Body of pancreas (tissue), 4 donors: Measurements from ENCODE around the gene PICK1. TPM values are rescaled to one million over a fixed set of nuclear protein-coding genes. Genes with fewer than 3 reads are reported as not detected.

Experiments
- ATAC-seq: fragments of 150-250 bp; one replicate; pipeline ENCODE4 v1.9.1; 2016
- DNase-seq, 4 donors: peaks; one replicate each; pipeline ENCODE4 v3.0.0-alpha.2; 2019
- H3K27ac ChIP-seq, 4 donors: fragments of 200-600 bp; sonication (generic); 1 replicate in 3 of 4; 2 replicates in 1 of 4; pipeline versions ENCODE4 v1.5.1 to v1.6.1; 2016 to 2019; ENCODE audit warnings: mild to moderate bottlenecking in 1 of 4, mixed read lengths in 1 of 4, moderate library complexity in 1 of 4
- H3K27me3 ChIP-seq, 2 donors: fragments of 200-600 bp; sonication (generic); one replicate each; pipeline ENCODE4 v1.6.0; 2016; ENCODE audit warnings: mild to moderate bottlenecking in 1 of 2
- H3K36me3 ChIP-seq, 2 donors: fragments of 200-600 bp; sonication (generic); replicated peaks in 1 of 2; 2 replicates each; pipeline ENCODE4 v1.5.1; 2016; ENCODE audit warnings: low read depth in 2 of 2; ENCODE audit not compliant: insufficient read depth in 1 of 2
- H3K4me1 ChIP-seq: fragments of 200-600 bp; sonication (generic); one replicate; pipeline ENCODE4 v1.6.0; 2016
- H3K4me3 ChIP-seq, 2 donors: fragments of 200-600 bp; sonication (generic); 1 replicate in 1 of 2; 2 replicates in 1 of 2; pipeline ENCODE4 v1.5.1; 2016 to 2019
- H3K9me3 ChIP-seq, 3 donors: fragments of 200-600 bp; sonication (generic); 1 replicate in 2 of 3; 2 replicates in 1 of 3; pipeline ENCODE4 v1.5.1; 2016
- CTCF ChIP-seq, 7 experiments: fragments of 450-650 bp in 4 of 7; fragments of 200-600 bp in 3 of 7; sonication (generic) in 3 of 7; IDR thresholded peaks; one replicate each; pipeline ENCODE4 v1.5.1; 2016 to 2019; ENCODE audit warnings: antibody characterized with exemption in 7 of 7
- POLR2A ChIP-seq, 3 donors: fragments of 450-650 bp; IDR thresholded peaks; one replicate each; pipeline ENCODE4 v1.6.1; 2016; ENCODE audit warnings: antibody characterized with exemption in 3 of 3, mild to moderate bottlenecking in 2 of 3
- WGBS, 2 donors: methylation state at CpG; one replicate each; pipeline ENCODE4 v1.1.5; 2017; 5-methylcytosine and 5-hydroxymethylcytosine counted together
- intact Hi-C: fragments of 100-400 bp; cut with DNase I; formaldehyde crosslinking; loops from one replicate; pipeline ENCODE4 v1.15.1; 2023
- total RNA-seq, 2 donors: library from RNA; depleted of rRNA; stranded (reverse); fragments of >200 nt; gene quantifications; one replicate each; pipeline ENCODE4 v1.1.0, GENCODE V29; 2016

The PICK1 gene
- total RNA-seq, 2 donors from 2014 or later = 39.7 to 52.4 TPM

GRCh38 chr22:38109371-38110001 is 52.3 kb downstream of the PICK1 start:
- Histone ChIP-seq H3K4me1 (peaks cover 24% of the 10 kb centered on the region), H3K36me3 (no peaks in the 10 kb centered on the region), H3K27ac (peak overlapping the region in 1 of 4 donors; percentile 2), H3K4me3 (no peak overlapping the region), H3K9me3 (no peaks in the 10 kb centered on the region), H3K27me3 (no peaks in the 10 kb centered on the region)
- 92 to 97% methylated on average over 6 to 22 of the region's 22 CpGs for WGBS, 2 donors
- no peak for TF ChIP-seq CTCF (IDR thresholded peaks at IDR 0.05)
- no peak for TF ChIP-seq POLR2A (IDR thresholded peaks at IDR 0.05)
- intact Hi-C loops = no loop called here
- ATAC-seq = no peak
- DNase-seq = peak in 1 of 4 donors; percentile 25

- Histone ChIP-seq H3K27me3 (no peaks in the 10 kb centered on the region), H3K27ac (peak within 1 kb of the TSS in 1 of 4 donors; percentile 2), H3K36me3 (no peaks in the 10 kb centered on the region), H3K4me3 (no peak within 1 kb of the TSS), H3K9me3 (no peaks in the 10 kb centered on the region), H3K4me1 (peaks cover 27% of the 10 kb centered on the region)
- TF ChIP-seq CTCF (IDR thresholded peaks at IDR 0.05) (no peak), POLR2A (IDR thresholded peaks at IDR 0.05) (no peak)
- ATAC-seq (no peak), DNase-seq (no peak)
- 75 to 85% methylated on average over 12 to 19 of the region's 19 CpGs for WGBS, 2 donors
- intact Hi-C loops = no loop called here
Observed at GRCh38 chr22:38110008-38110862, 53.0 kb downstream of the PICK1 start, which contains the start of gene BAIAP2L2. TSS of gene BAIAP2L2 (minus strand) at chr22:38110684. CDS start at chr22:38110525, 159 bp downstream.

GRCh38 chr22:38110863-38111852 is 54.0 kb downstream of the PICK1 start:
- no peak for ATAC-seq
- H3K36me3 ChIP-seq = no peaks in the 10 kb centered on the region
- no peaks in the 10 kb centered on the region for H3K9me3 ChIP-seq
- no peak overlapping the region for H3K4me3 ChIP-seq
- no peak overlapping the region for H3K27ac ChIP-seq
- no peaks in the 10 kb centered on the region for H3K27me3 ChIP-seq
- DNase-seq = no peak
- no peak for TF ChIP-seq POLR2A (IDR thresholded peaks at IDR 0.05)
- no peak for TF ChIP-seq CTCF (IDR thresholded peaks at IDR 0.05)
- H3K4me1 ChIP-seq = peaks cover 27% of the 10 kb centered on the region
- intact Hi-C loops = no loop called here
- WGBS, 2 donors = 84 to 86% methylated on average over 24 to 30 of the region's 30 CpGs

GRCh38 chr22:38111925-38112355 is 54.7 kb downstream of the PICK1 start:
- H3K9me3 ChIP-seq = no peaks in the 10 kb centered on the region
- ATAC-seq (no peak), DNase-seq (peak in 1 of 4 donors; percentile 25)
- 84 to 92% methylated on average over 7 to 11 of the region's 11 CpGs for WGBS, 2 donors
- peaks cover 26% of the 10 kb centered on the region for H3K4me1 ChIP-seq
- intact Hi-C loops = no loop called here
- H3K27me3 ChIP-seq = no peaks in the 10 kb centered on the region
- H3K36me3 ChIP-seq = no peaks in the 10 kb centered on the region
- H3K4me3 ChIP-seq = no peak overlapping the region
- H3K27ac ChIP-seq = no peak overlapping the region
- TF ChIP-seq CTCF (IDR thresholded peaks at IDR 0.05) = no peak
